Naive B cell (primary cell): Measurements from ENCODE around the gene ARHGAP42. TPM values are rescaled to one million over a fixed set of nuclear protein-coding genes. Genes with fewer than 3 reads are reported as not detected.
A peak's percentile ranks its signal among the peaks of the same experiment; 100 is the strongest.

Experiments
- ATAC-seq, 2 donors: fragments of 150-1000 bp; cut with Tn5 transposase; 2 replicates each; pipeline ENCODE4 v1.10.0; 2021; ENCODE audit warnings: low read depth in 2 of 2, mild to moderate bottlenecking in 2 of 2, moderate library complexity in 2 of 2
- DNase-seq: peaks from one replicate; pipeline ENCODE4 v3.0.0; 2022
- H3K27ac Mint-ChIP-seq, 6 donors: one replicate each; pipeline ENCODE4 v1.8.0; 2020 to 2022; ENCODE audit warnings: mild to moderate bottlenecking in 6 of 6, mixed read lengths in 6 of 6, moderate library complexity in 5 of 6, inconsistent platforms in 2 of 6
- H3K27me3 Mint-ChIP-seq, 3 donors: one replicate each; pipeline ENCODE4 v1.8.0; 2021 to 2022; ENCODE audit warnings: mixed read lengths in 3 of 3, mild to moderate bottlenecking in 1 of 3
- H3K36me3 Mint-ChIP-seq, 2 donors: one replicate each; pipeline ENCODE4 v1.8.0; 2020 to 2022; ENCODE audit warnings: mixed read lengths in 2 of 2, inconsistent platforms in 1 of 2, mild to moderate bottlenecking in 1 of 2
- H3K4me1 Mint-ChIP-seq, 3 donors: one replicate each; pipeline ENCODE4 v1.8.0; 2020 to 2022; ENCODE audit warnings: mixed read lengths in 3 of 3, inconsistent platforms in 1 of 3, mild to moderate bottlenecking in 1 of 3, moderate library complexity in 1 of 3
- H3K4me3 Mint-ChIP-seq, 8 donors: one replicate each; pipeline ENCODE4 v1.8.0; 2020 to 2022; ENCODE audit warnings: mild to moderate bottlenecking in 8 of 8, mixed read lengths in 8 of 8, moderate library complexity in 8 of 8, inconsistent platforms in 2 of 8
- H3K9me3 Mint-ChIP-seq, 7 donors: one replicate each; pipeline ENCODE4 v1.8.0; 2020 to 2022; ENCODE audit warnings: mixed read lengths in 7 of 7, mild to moderate bottlenecking in 5 of 7, inconsistent platforms in 2 of 7, moderate library complexity in 1 of 7
- polyA plus RNA-seq, 6 donors: library from polyadenylated mRNA; unstranded; fragments of 300-500 nt; fragmentation: Illumina TruSeq; gene quantifications; one replicate each; pipeline ENCODE4 v1.2.3, GENCODE V29; 2021; ENCODE audit warnings: low read depth in 6 of 6

ARHGAP42 gene
- polyA plus RNA-seq, 6 donors from 2014 or later, result 1.4 to 3.0 (median 1.9) TPM

DNA sequence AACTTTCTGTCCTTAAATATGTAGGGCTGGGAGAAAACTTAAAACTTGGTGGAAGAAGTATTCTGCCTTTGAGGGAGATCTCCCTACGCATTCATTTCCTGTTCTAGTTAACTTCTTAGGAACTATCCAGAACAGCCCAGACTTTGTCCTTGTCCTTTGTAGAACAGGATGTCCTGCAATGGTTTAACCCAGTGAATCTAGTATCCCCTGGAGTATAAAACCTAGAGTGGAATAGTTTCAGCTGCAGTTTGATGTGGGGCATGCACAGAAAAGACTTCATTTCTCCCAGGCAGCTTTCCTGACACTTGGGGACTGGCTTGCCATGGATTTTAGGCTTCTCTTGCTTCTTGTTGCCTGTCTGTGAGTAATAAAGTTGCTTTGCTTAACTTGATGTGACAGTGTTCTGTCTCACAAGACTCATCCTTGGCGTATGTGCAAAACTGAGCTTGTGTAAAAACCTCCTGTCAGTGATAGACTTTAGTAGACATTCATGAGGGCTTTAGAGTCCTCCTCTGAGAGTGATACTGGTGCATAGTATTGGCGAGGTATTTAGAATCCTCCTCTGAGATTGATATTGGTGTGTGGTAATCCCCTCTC, 28.2 kb downstream of the ARHGAP42 start:
- no peak for DNase-seq
- Mint-ChIP-seq H3K4me3 (no peak overlapping the region), H3K9me3 (no peaks in the 10 kb centered on the region), H3K27ac (no peak overlapping the region), H3K27me3 (no peaks in the 10 kb centered on the region), H3K4me1 (peaks cover 0 to 9% (median 7%) of the 10 kb centered on the region in 3 donors), H3K36me3 (no peaks in the 10 kb centered on the region)
- ATAC-seq, result no peak

DNA sequence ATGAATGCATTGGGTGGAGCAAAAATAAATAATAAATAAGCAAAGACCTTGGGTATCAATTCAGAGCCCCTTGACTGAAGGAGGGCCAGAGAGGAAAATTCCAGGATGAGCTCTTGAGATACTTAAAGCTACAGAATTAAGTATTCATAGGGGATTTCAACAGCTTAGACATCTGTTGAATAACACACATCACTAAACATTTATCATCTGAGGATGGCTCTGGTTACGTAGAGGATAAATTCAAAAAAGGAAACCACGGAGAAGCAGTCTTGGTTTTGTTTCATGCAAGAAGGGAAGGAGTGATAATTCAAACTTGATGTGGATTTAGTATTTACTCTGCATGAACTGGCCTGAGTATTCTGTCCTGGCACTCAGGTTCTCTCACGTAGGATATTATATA, 29.8 kb downstream of the ARHGAP42 start:
- ATAC-seq, result peak in 1 of 2 donors; percentile 28

DNA sequence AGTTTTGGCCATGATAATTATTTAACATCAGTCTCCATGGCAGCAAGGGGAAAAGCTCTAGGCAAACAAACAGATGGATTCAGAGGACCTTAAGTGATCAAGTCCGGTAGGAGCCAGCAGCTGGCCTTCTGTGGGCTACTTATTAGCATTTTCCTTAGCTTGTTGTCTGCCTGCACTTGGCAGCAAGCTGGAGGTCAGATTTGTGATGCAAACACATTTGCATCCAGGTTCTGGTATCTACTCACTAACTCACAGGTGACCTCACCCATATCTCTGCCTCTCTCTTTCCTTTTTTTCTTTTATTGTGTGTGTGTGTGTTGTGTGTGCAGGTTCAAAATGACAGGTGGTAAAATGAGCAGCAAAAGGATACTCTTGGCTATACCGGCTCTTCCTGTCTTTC, 32.3 kb downstream of the ARHGAP42 start:
- Mint-ChIP-seq H3K27me3 (no peaks in the 10 kb centered on the region), H3K4me1 (peaks cover 7 to 9% (median 8%) of the 10 kb centered on the region in 3 donors), H3K36me3 (no peaks in the 10 kb centered on the region), H3K9me3 (no peaks in the 10 kb centered on the region), H3K4me3 (no peak overlapping the region), H3K27ac (peak overlapping the region in 1 of 6 donors; percentile 34)
- ATAC-seq (no peak), DNase-seq (no peak)

More for the DNA sequence above, 29.8 kb downstream of the ARHGAP42 start:
- no peak for DNase-seq
- Mint-ChIP-seq H3K9me3 (no peaks in the 10 kb centered on the region), H3K36me3 (no peaks in the 10 kb centered on the region), H3K4me1 (peaks cover 0 to 9% (median 7%) of the 10 kb centered on the region in 3 donors), H3K4me3 (no peak overlapping the region), H3K27ac (peak overlapping the region in 2 of 6 donors; percentile 56 to 77), H3K27me3 (no peaks in the 10 kb centered on the region)

DNA sequence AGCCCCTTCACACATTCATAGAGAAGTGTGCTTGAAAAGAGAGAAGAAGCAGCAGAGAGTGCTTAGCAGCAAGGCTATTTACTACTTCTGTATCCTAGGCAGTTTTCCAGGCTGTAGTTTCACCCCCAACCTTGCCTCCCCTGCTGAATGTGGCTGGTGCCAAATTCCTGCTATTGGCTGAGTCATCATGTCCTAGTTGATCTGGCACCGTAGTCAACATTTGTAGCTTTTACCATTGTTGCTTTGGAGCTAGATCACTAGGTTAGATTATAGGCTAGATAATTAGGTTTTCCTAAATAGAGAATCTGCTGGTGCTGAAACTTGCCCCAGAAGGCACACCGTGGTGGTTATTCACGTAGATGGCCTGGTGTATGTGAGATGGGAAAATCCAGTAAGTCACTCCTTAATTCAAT, 32.7 kb downstream of the ARHGAP42 start:
- Mint-ChIP-seq H3K27ac (peak overlapping the region in 1 of 6 donors; percentile 19), H3K27me3 (no peaks in the 10 kb centered on the region), H3K4me3 (no peak overlapping the region), H3K4me1 (peaks cover 7 to 9% (median 8%) of the 10 kb centered on the region in 3 donors), H3K9me3 (no peaks in the 10 kb centered on the region), H3K36me3 (no peaks in the 10 kb centered on the region)
- no peak for ATAC-seq
- DNase-seq, result no peak

DNA sequence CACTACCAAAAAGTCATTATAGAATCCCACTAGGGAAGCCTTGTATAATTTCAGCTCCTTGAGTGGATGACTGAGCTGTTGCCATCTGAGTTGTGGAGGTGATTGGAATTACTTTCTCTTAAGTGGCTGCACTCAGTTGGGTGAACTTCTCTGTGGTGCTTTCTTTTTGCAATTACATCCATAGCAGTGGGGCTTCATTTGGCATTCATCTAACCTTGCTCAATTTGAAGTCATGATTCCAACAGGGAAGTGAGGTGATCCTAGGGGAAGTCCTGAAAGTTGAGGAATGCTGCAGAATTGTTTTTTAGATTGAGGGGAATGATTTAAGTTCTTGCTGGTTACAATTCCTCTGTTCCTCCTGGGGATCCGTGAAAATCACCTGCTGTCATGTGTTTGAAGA, 39.6 kb downstream of the ARHGAP42 start:
- no peak for ATAC-seq
- H3K9me3 Mint-ChIP-seq, result no peaks in the 10 kb centered on the region
- H3K27me3 Mint-ChIP-seq, result no peaks in the 10 kb centered on the region
- H3K4me3 Mint-ChIP-seq, result no peak overlapping the region
- H3K36me3 Mint-ChIP-seq, result no peaks in the 10 kb centered on the region
- H3K4me1 Mint-ChIP-seq, result peaks cover 0 to 8% (median 3%) of the 10 kb centered on the region in 3 donors
- no peak overlapping the region for H3K27ac Mint-ChIP-seq
- no peak for DNase-seq

DNA sequence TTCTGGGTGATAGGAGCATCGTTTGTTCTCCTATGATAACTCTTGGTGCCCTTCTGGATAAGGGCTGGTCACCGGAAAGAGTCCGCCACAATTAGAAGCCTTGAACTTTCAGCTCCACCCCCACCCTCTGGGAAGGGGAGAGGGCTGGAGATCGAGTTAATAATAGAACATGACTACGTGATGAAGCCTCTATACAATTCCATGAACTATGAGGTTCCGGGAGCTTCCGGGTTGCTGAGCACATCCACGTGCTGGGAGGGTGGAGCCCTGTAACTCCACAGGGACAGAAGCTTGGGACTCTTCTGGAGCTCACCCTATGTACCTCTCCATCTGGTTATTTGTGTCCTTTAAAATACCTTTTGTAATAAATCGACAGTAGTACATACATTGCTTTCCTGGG, 40.3 kb downstream of the ARHGAP42 start:
- Mint-ChIP-seq H3K36me3 (no peaks in the 10 kb centered on the region), H3K9me3 (no peaks in the 10 kb centered on the region), H3K27me3 (no peaks in the 10 kb centered on the region), H3K27ac (no peak overlapping the region), H3K4me1 (peaks cover 0 to 8% (median 3%) of the 10 kb centered on the region in 3 donors), H3K4me3 (no peak overlapping the region)
- no peak for DNase-seq
- no peak for ATAC-seq

DNA sequence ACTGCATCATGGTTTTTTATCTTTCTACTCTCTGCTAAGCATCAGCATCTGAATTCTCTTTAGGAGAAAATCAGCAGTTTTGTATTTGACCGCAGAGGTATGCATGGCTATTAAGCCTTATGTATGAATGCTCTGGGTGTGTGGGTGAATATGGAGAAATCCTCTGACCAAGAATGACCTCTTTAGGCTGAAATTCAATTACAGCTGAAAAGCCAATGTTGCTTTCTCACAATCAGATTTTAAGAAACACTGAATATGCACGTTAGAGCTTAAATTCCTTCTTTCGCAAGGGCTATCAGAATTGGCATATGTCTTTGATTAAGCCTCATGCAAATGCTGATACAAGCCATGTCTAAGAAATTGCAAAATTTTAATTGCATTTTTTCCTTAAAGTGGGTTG, 43.2 kb downstream of the ARHGAP42 start:
- no peaks in the 10 kb centered on the region for H3K27me3 Mint-ChIP-seq
- H3K4me1 Mint-ChIP-seq, result peaks cover 5 to 11% (median 8%) of the 10 kb centered on the region in 3 donors
- no peaks in the 10 kb centered on the region for H3K9me3 Mint-ChIP-seq
- H3K4me3 Mint-ChIP-seq, result no peak overlapping the region
- DNase-seq, result no peak
- no peak overlapping the region for H3K27ac Mint-ChIP-seq
- peaks cover 0 to 3% of the 10 kb centered on the region in 2 donors for H3K36me3 Mint-ChIP-seq
- ATAC-seq, result no peak

DNA sequence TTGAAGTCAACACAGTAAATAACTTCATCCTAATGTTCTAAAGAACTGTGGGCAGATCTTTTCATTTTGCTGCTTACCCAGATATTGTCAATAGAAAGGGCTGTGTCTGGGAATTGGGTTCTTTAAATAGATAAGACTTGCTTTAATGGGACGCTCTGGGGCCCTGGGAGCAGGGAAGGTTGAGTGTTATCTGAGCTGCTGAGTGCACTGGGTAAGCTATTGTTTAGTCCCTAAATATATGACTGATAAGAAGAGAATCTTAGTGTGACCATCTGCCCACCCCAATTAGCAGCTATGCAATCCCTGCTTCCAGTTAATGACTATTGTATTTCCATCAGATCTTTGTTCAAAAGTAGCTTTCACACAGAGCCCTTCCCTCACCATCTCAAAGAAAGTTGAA, 44.4 kb downstream of the ARHGAP42 start:
- ATAC-seq (no peak), DNase-seq (no peak)
- Mint-ChIP-seq H3K27me3 (no peaks in the 10 kb centered on the region), H3K27ac (peak overlapping the region in 1 of 6 donors; percentile 70), H3K36me3 (peaks cover 0 to 5% of the 10 kb centered on the region in 2 donors), H3K4me3 (no peak overlapping the region), H3K4me1 (peaks cover 7 to 12% (median 9%) of the 10 kb centered on the region in 3 donors), H3K9me3 (no peaks in the 10 kb centered on the region)

DNA sequence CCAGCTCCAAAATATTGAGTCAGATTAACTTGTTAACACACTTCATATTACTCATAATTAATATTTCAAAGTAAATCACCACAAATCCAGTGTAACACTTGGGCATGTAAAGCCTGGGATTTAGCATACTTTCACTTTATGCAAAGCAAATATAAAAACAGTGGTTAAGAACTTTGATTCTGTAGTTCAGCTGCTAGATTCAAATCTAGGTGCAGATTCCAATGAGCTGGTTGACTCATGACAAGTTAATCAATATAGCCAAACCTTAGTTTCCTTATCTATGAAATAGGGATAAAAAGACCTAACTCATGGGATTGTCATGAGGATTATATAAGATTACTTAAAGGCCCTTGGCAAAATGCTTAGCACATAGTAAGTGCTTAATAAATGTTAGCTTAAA, 45.9 kb downstream of the ARHGAP42 start:
- Mint-ChIP-seq H3K9me3 (no peaks in the 10 kb centered on the region), H3K27ac (no peak overlapping the region), H3K4me3 (no peak overlapping the region), H3K36me3 (peaks cover 0 to 11% of the 10 kb centered on the region in 2 donors), H3K4me1 (peaks cover 7 to 12% (median 9%) of the 10 kb centered on the region in 3 donors), H3K27me3 (no peaks in the 10 kb centered on the region)
- DNase-seq, result no peak
- ATAC-seq, result no peak

DNA sequence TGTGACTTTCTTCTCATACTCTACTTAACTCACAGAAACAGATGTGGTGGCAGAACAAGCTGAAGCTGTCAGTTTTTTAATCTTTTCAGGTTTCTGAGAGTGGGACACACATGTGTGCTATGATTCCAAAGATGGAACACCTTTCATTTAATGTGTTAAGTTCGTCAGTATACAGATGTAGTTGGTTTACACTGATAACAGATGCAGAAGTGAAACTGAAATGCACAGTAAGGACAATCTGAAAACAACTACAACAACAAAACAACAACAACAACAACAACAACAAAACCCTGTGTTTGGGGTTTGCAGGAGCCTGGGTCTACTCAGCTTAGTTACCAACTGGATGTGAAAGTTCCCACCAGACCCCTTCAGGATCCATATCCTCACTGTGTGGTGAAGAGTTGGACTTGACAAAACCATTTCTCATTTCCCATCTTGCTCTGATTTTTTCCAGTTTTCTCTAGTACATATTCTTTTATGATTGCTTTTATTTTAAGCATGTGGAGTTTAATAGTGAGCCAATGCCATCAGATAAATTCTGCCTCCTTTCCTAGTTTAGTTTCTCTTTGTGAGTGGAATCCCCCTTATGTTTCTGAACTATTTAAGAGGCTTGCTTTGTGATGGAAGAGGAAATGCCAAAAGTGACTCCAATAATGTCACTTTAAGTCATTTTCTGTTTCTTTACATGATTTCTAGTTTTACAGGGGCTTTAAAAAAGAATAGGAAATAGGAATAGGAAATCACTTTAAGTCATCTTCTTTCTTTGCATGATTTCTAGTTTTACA, 47.8 kb downstream of the ARHGAP42 start:
- H3K27me3 Mint-ChIP-seq, result no peaks in the 10 kb centered on the region
- H3K4me1 Mint-ChIP-seq, result peaks cover 7 to 19% (median 9%) of the 10 kb centered on the region in 3 donors
- ATAC-seq, result peak; percentile 30 to 35
- DNase-seq, result no peak
- no peak overlapping the region for H3K4me3 Mint-ChIP-seq
- peak overlapping the region in 3 of 6 donors; percentile 12 to 21 (median 21) for H3K27ac Mint-ChIP-seq
- peaks cover 0 to 11% of the 10 kb centered on the region in 2 donors for H3K36me3 Mint-ChIP-seq
- no peaks in the 10 kb centered on the region for H3K9me3 Mint-ChIP-seq

DNA sequence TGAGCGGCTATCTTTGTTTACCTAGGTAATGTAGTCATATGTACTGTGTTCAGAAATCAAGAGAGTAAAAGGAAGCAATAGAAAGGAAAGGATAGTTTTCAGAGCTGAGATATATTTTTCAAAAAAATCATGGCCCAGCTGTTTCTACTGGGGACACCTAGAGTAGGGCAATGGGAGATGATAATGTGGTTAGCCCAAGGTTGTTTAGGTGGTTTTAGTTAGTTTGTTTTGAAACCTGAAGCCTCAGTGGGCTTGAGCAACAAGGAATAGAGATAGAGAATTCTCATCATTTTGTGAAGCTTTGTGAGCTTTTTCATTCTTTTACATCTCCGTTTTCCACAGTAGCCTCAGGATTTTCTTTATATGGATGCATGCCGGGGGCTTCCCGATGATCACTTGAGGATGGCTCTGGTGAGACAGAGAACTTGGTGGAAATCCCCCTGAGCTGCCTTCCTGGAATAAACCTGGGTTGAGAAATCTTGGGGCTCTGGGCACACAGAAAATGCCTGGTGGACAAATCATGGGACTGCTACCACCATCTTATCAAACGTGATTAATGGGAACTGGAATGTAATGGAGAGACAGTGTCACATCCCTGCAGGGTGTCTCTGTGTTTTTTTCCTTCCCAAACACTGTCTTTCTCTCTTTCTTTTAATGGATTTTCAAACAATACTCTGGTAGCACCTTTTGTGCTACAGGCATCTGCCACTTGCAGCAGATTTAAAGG, 49.0 kb downstream of the ARHGAP42 start:
- DNase-seq (no peak), ATAC-seq (no peak)
- H3K4me1 Mint-ChIP-seq, result peaks cover 13 to 31% (median 16%) of the 10 kb centered on the region in 3 donors
- H3K27ac Mint-ChIP-seq, result peak overlapping the region in 1 of 6 donors; percentile 20
- H3K36me3 Mint-ChIP-seq, result peaks cover 0 to 11% of the 10 kb centered on the region in 2 donors
- H3K4me3 Mint-ChIP-seq, result peak overlapping the region in 1 of 8 donors; percentile 6
- H3K27me3 Mint-ChIP-seq, result no peaks in the 10 kb centered on the region
- H3K9me3 Mint-ChIP-seq, result peaks cover 0 to 2% (median 0%) of the 10 kb centered on the region in 7 donors

DNA sequence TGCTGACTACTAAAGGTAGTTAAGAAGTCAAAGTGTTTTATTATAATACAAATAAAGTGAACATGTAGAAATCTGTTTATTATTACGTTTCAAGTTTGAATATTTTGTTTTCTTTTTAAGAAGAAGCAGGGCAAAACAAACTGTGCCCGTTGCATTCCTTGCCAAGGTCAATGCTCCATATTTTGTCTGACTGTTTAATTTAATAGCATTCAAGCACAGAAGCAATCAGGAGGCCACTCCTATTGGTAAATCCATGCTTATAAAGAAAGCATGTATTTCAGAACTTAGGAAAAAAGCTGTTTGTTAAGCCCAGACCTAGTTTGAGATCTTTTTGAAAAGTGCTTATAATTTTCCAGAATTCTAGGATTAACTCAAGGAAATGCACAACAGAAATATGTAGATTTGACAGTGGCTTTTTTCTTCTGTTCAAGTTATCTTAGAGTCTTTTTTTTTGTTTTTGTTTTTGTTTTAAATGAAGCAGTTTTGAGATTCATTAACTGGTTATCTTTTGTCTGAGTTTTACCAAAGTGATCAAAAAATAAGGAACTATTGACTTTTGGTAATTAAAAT, 51.7 kb downstream of the ARHGAP42 start:
- ATAC-seq (no peak), DNase-seq (no peak)
- Mint-ChIP-seq H3K4me3 (no peak overlapping the region), H3K9me3 (peaks cover 0 to 2% (median 0%) of the 10 kb centered on the region in 7 donors), H3K4me1 (peaks cover 26 to 44% (median 27%) of the 10 kb centered on the region in 3 donors), H3K27ac (no peak overlapping the region), H3K36me3 (peaks cover 0 to 11% of the 10 kb centered on the region in 2 donors), H3K27me3 (no peaks in the 10 kb centered on the region)

DNA sequence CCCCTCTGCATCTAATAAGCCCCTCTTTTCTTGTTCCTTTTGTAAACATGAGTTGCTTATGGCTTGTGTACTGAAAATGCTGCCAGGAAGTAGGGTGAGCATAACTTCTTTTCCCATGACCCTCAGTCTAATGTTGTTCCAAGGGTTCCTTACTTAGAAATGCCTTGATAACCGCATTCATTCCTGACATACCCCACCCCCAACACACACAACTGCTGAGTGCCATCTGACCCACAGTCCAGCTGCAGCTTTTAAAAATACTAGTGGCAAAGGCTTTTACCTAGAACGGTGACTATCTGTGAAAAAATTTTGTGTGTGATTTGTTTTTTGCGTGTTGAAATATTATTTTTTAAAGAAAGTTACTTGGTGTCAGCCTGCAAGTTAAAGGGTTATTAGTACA, 52.6 kb downstream of the ARHGAP42 start:
- no peak for DNase-seq
- peak overlapping the region in 1 of 6 donors; percentile 13 for H3K27ac Mint-ChIP-seq
- H3K4me3 Mint-ChIP-seq, result no peak overlapping the region
- peaks cover 26 to 42% (median 26%) of the 10 kb centered on the region in 3 donors for H3K4me1 Mint-ChIP-seq
- no peak for ATAC-seq
- no peaks in the 10 kb centered on the region for H3K27me3 Mint-ChIP-seq
- peaks cover 0 to 4% (median 0%) of the 10 kb centered on the region in 7 donors for H3K9me3 Mint-ChIP-seq
- peaks cover 0 to 15% of the 10 kb centered on the region in 2 donors for H3K36me3 Mint-ChIP-seq
